Panc1 (cell line): ENCODE measurements around the gene STOML2.

Experiments used
- POLR2AphosphoS5 ChIP-seq: IDR thresholded peaks from 2 replicates; pipeline ENCODE4 v1.6.1; 2012; ENCODE audit warnings: mild to moderate bottlenecking, low read depth, low read length, moderate library complexity
- SIN3A ChIP-seq: IDR thresholded peaks from 2 replicates; pipeline ENCODE4 v1.6.1; 2012; ENCODE audit warnings: low read depth, mild to moderate bottlenecking, low read length, moderate library complexity, borderline replicate concordance; ENCODE audit not compliant: insufficient read depth
- TCF7L2 ChIP-seq: IDR thresholded peaks from 2 replicates; pipeline ENCODE4 v1.6.1; 2011; ENCODE audit warnings: mild to moderate bottlenecking, low read depth, low read length, inconsistent platforms
- TF ChIP-seq, protein P1 (sequence below): fragments of 450-650 bp; IDR thresholded peaks from 2 replicates; pipeline ENCODE4 v1.5.1; 2017; ENCODE audit warnings: mild to moderate bottlenecking
- TF ChIP-seq, protein P2 (sequence below), 2 experiments: IDR thresholded peaks; 2 replicates each; pipeline ENCODE4 v1.6.1; 2011 to 2012; ENCODE audit warnings: low read depth in 2 of 2, control low read depth in 1 of 2, low read length in 1 of 2, mild to moderate bottlenecking in 1 of 2, moderate library complexity in 1 of 2; ENCODE audit not compliant: insufficient read depth in 1 of 2

DNA sequence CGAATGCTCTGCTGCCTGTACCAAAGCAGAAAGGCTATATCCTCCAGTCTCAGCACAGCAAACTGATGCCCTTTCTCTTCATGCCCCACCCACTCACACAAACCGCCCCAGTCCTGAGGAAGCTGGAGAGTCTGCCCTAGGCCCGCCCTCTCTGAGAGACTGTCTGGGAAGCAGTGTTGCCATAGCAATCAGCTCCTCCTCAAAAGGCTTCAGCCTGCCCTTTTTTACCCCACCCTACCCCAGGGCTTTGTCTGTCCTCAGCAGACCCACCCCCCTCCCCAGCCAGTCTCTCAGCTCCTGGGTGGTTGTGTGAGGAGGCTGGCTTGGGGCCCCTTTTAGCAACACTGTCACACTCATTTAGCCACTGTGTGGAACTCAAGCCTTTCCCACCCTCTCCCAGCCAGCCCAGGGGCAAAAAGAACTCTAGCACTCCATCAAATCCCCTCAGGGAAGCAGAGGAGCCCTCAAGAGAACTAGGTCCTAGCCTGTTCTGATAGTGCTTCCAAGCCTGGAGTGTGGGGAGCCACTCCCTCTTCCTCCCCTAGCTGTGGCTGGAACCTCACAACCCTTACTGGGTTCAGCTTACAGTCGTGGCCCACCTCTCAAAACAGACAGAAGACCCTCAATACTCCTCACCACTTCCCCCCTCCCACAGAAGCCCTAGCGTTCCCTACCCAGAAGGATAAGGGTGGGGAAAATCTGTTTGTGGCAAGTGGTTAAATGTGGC is 11.3 kb upstream of the STOML2 start:
- TF ChIP-seq SIN3A: no peak
- TF ChIP-seq, protein P1, sequence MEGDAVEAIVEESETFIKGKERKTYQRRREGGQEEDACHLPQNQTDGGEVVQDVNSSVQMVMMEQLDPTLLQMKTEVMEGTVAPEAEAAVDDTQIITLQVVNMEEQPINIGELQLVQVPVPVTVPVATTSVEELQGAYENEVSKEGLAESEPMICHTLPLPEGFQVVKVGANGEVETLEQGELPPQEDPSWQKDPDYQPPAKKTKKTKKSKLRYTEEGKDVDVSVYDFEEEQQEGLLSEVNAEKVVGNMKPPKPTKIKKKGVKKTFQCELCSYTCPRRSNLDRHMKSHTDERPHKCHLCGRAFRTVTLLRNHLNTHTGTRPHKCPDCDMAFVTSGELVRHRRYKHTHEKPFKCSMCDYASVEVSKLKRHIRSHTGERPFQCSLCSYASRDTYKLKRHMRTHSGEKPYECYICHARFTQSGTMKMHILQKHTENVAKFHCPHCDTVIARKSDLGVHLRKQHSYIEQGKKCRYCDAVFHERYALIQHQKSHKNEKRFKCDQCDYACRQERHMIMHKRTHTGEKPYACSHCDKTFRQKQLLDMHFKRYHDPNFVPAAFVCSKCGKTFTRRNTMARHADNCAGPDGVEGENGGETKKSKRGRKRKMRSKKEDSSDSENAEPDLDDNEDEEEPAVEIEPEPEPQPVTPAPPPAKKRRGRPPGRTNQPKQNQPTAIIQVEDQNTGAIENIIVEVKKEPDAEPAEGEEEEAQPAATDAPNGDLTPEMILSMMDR: no peak
- TF ChIP-seq, protein P2, sequence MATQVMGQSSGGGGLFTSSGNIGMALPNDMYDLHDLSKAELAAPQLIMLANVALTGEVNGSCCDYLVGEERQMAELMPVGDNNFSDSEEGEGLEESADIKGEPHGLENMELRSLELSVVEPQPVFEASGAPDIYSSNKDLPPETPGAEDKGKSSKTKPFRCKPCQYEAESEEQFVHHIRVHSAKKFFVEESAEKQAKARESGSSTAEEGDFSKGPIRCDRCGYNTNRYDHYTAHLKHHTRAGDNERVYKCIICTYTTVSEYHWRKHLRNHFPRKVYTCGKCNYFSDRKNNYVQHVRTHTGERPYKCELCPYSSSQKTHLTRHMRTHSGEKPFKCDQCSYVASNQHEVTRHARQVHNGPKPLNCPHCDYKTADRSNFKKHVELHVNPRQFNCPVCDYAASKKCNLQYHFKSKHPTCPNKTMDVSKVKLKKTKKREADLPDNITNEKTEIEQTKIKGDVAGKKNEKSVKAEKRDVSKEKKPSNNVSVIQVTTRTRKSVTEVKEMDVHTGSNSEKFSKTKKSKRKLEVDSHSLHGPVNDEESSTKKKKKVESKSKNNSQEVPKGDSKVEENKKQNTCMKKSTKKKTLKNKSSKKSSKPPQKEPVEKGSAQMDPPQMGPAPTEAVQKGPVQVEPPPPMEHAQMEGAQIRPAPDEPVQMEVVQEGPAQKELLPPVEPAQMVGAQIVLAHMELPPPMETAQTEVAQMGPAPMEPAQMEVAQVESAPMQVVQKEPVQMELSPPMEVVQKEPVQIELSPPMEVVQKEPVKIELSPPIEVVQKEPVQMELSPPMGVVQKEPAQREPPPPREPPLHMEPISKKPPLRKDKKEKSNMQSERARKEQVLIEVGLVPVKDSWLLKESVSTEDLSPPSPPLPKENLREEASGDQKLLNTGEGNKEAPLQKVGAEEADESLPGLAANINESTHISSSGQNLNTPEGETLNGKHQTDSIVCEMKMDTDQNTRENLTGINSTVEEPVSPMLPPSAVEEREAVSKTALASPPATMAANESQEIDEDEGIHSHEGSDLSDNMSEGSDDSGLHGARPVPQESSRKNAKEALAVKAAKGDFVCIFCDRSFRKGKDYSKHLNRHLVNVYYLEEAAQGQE (IDR thresholded peaks at IDR 0.05; ENCODE audit: insufficient read depth in 1 of 2, low read depth in 2 of 2, low read length in 1 of 2): no peak
- no peak for TF ChIP-seq POLR2AphosphoS5
- TF ChIP-seq TCF7L2: no peak
